ENCODE results near the gene FRMD5. TPM values are rescaled to one million over a fixed set of nuclear protein-coding genes. Genes with fewer than 3 reads are reported as not detected.

FRMD5 gene
- polyA plus RNA-seq, 4 donors, result 0.50 to 1.4 (median 0.88) TPM

GRCh38 chr15:43985976-43986680, 208.9 kb downstream of the FRMD5 start:
- no peak for DNase-seq (ENCODE audit: low read depth in 4 of 4, low spot score in 3 of 4)

- no peak for DNase-seq (ENCODE audit: low read depth in 4 of 4, low spot score in 3 of 4)
Observed at GRCh38 chr15:43981576-43981975, 213.5 kb downstream of the FRMD5 start.

- DNase-seq (ENCODE audit: low read depth in 4 of 4, low spot score in 3 of 4), result no peak
Observed at GRCh38 chr15:43977072-43977884, 217.8 kb downstream of the FRMD5 start.

GRCh38 chr15:43975770-43976169, 219.3 kb downstream of the FRMD5 start:
- no peak for DNase-seq (ENCODE audit: low read depth in 4 of 4, low spot score in 3 of 4)

- no peak for DNase-seq (ENCODE audit: low read depth in 4 of 4, low spot score in 3 of 4)
Observed at GRCh38 chr15:43975326-43975725, 219.7 kb downstream of the FRMD5 start.

GRCh38 chr15:43974852-43975251, 220.2 kb downstream of the FRMD5 start:
- DNase-seq (ENCODE audit: low read depth in 4 of 4, low spot score in 3 of 4), result peak in 2 of 4 donors; percentile 24 to 25

- DNase-seq (ENCODE audit: low read depth in 4 of 4, low spot score in 3 of 4), result no peak
Observed at GRCh38 chr15:43969802-43970375, 225.2 kb downstream of the FRMD5 start.

GRCh38 chr15:43968551-43968950, 226.5 kb downstream of the FRMD5 start:
- no peak for DNase-seq (ENCODE audit: low read depth in 4 of 4, low spot score in 3 of 4)

GRCh38 chr15:43966646-43967045, 228.4 kb downstream of the FRMD5 start:
- DNase-seq (ENCODE audit: low read depth in 4 of 4, low spot score in 3 of 4), result no peak

GRCh38 chr15:43958861-43959330, 236.2 kb downstream of the FRMD5 start:
- no peak for DNase-seq (ENCODE audit: low read depth in 4 of 4, low spot score in 3 of 4)

GRCh38 chr15:43957724-43958123, 237.3 kb downstream of the FRMD5 start:
- no peak for DNase-seq (ENCODE audit: low read depth in 4 of 4, low spot score in 3 of 4)

- DNase-seq (ENCODE audit: low read depth in 4 of 4, low spot score in 3 of 4), result no peak
Observed at GRCh38 chr15:43955140-43955539, 239.9 kb downstream of the FRMD5 start.

GRCh38 chr15:43954181-43954621, 240.9 kb downstream of the FRMD5 start:
- no peak for DNase-seq (ENCODE audit: low read depth in 4 of 4, low spot score in 3 of 4)

- DNase-seq (ENCODE audit: low read depth in 4 of 4, low spot score in 3 of 4), result no peak
Observed at GRCh38 chr15:43953402-43953801, 241.7 kb downstream of the FRMD5 start.

GRCh38 chr15:43950531-43950930, 244.5 kb downstream of the FRMD5 start:
- no peak for DNase-seq (ENCODE audit: low read depth in 4 of 4, low spot score in 3 of 4)

- no peak for DNase-seq (ENCODE audit: low read depth in 4 of 4, low spot score in 3 of 4)
Observed at GRCh38 chr15:43948691-43949325, 246.3 kb downstream of the FRMD5 start.

- no peak for DNase-seq (ENCODE audit: low read depth in 4 of 4, low spot score in 3 of 4)
Observed at GRCh38 chr15:43943511-43943910, 251.6 kb downstream of the FRMD5 start.

- no peak for DNase-seq (ENCODE audit: low read depth in 4 of 4, low spot score in 3 of 4)
Observed at GRCh38 chr15:43942194-43942593, 252.9 kb downstream of the FRMD5 start.

GRCh38 chr15:43941555-43941954, 253.5 kb downstream of the FRMD5 start:
- no peak for DNase-seq (ENCODE audit: low read depth in 4 of 4, low spot score in 3 of 4)

- no peak for DNase-seq (ENCODE audit: low read depth in 4 of 4, low spot score in 3 of 4)
Observed at GRCh38 chr15:43941071-43941470, 254.0 kb downstream of the FRMD5 start.

- no peak for DNase-seq (ENCODE audit: low read depth in 4 of 4, low spot score in 3 of 4)
Observed at GRCh38 chr15:43939070-43939469, 256.0 kb downstream of the FRMD5 start.

Measured in left renal pelvis (tissue), 4 donors.